ENCODE measurements around the gene GPD2. TPM values are rescaled to one million over a fixed set of nuclear protein-coding genes. Genes with fewer than 3 reads are reported as not detected.

Gene GPD2
- total RNA-seq, 4 donors from 2014 or later, result 67.3 to 160 (median 89.7) TPM

GRCh38 chr2:156619021-156619539 is 182.9 kb downstream of the GPD2 start:
- no peak for DNase-seq
- Histone ChIP-seq H3K9me3 (no peaks in the 10 kb centered on the region), H3K4me3 (no peak overlapping the region), H3K4me1 (no peaks in the 10 kb centered on the region), H3K36me3 (no peaks in the 10 kb centered on the region), H3K27me3 (no peaks in the 10 kb centered on the region), H3K27ac (no peak overlapping the region)
- TF ChIP-seq POLR2A (IDR thresholded peaks at IDR 0.05) (no peak), CTCF (IDR thresholded peaks at IDR 0.05) (no peak)
- intact Hi-C loops (cut with DNase I), result no loop called here
- 80 to 100% methylated on average over 1 to 2 of the region's 2 CpGs for WGBS, 2 donors

- no peak for DNase-seq
- no peaks in the 10 kb centered on the region for H3K4me1 ChIP-seq
- H3K27ac ChIP-seq, result no peak overlapping the region
- no peak overlapping the region for H3K4me3 ChIP-seq
- H3K27me3 ChIP-seq, result no peaks in the 10 kb centered on the region
- no peaks in the 10 kb centered on the region for H3K36me3 ChIP-seq
- H3K9me3 ChIP-seq, result peaks cover 0 to 5% (median 0%) of the 10 kb centered on the region in 3 donors
- intact Hi-C loops (cut with DNase I), result no loop called here
- TF ChIP-seq POLR2A (IDR thresholded peaks at IDR 0.05) (no peak), CTCF (IDR thresholded peaks at IDR 0.05) (no peak)
- WGBS, 2 donors, result 85 to 91% methylated on average over 1 of the region's 1 CpG
Measured at GRCh38 chr2:156622491-156622890, 186.3 kb downstream of the GPD2 start.

- intact Hi-C loops (cut with DNase I), result no loop called here
- Histone ChIP-seq H3K27ac (no peak overlapping the region), H3K27me3 (no peaks in the 10 kb centered on the region), H3K9me3 (peaks cover 0 to 5% (median 0%) of the 10 kb centered on the region in 3 donors), H3K36me3 (no peaks in the 10 kb centered on the region), H3K4me3 (no peak overlapping the region), H3K4me1 (no peaks in the 10 kb centered on the region)
- DNase-seq, result no peak
- TF ChIP-seq CTCF (IDR thresholded peaks at IDR 0.05) (no peak), POLR2A (IDR thresholded peaks at IDR 0.05) (no peak)
- WGBS, 2 donors, result 57 to 65% methylated on average over 5 of the region's 5 CpGs
Measured at GRCh38 chr2:156625360-156626170, 189.4 kb downstream of the GPD2 start.

GRCh38 chr2:156626931-156627330 is 190.8 kb downstream of the GPD2 start:
- Histone ChIP-seq H3K4me3 (no peak overlapping the region), H3K9me3 (peaks cover 0 to 5% (median 0%) of the 10 kb centered on the region in 3 donors), H3K4me1 (no peaks in the 10 kb centered on the region), H3K27ac (no peak overlapping the region), H3K36me3 (no peaks in the 10 kb centered on the region), H3K27me3 (no peaks in the 10 kb centered on the region)
- WGBS, 2 donors, result 68 to 88% methylated on average over 1 of the region's 1 CpG
- no peak for DNase-seq
- intact Hi-C loops (cut with DNase I), result no loop called here
- TF ChIP-seq CTCF (IDR thresholded peaks at IDR 0.05) (no peak), POLR2A (IDR thresholded peaks at IDR 0.05) (no peak)

GRCh38 chr2:156630579-156631337 is 194.6 kb downstream of the GPD2 start:
- no peak for TF ChIP-seq POLR2A (IDR thresholded peaks at IDR 0.05)
- Histone ChIP-seq H3K4me1 (no peaks in the 10 kb centered on the region), H3K27ac (no peak overlapping the region), H3K4me3 (no peak overlapping the region), H3K27me3 (peaks cover 0 to 6% (median 0%) of the 10 kb centered on the region in 4 donors), H3K9me3 (no peaks in the 10 kb centered on the region), H3K36me3 (no peaks in the 10 kb centered on the region)
- 53 to 56% methylated on average over 1 of the region's 1 CpG for WGBS, 2 donors
- intact Hi-C loops (cut with DNase I), result no loop called here
- DNase-seq, result no peak

Data from esophagus squamous epithelium (tissue), 5 donors.